HEK293T (cell line): ENCODE results near the gene NEUROD2.

Source experiments
- CTCF ChIA-PET: fragments of 350-600 bp; formaldehyde crosslinking; extraction: SDS; loops from one replicate; lab custom pipeline; 2021; ENCODE audit warnings: antibody characterized with exemption, inconsistent platforms; lab: Yijun Ruan, JAX
- POLR2A ChIA-PET: fragments of 350-600 bp; formaldehyde crosslinking; extraction: SDS; loops from one replicate; lab custom pipeline; 2020; ENCODE audit warnings: antibody characterized with exemption, inconsistent platforms; lab: Yijun Ruan, JAX
- DNase-seq: peaks from one replicate; pipeline ENCODE4 v3.0.0; 2012; ENCODE audit warnings: mixed read lengths; ENCODE audit errors: extremely low spot score
- ARNT ChIP-seq: fragments of 450-650 bp; IDR thresholded peaks from 2 replicates; pipeline ENCODE4 v1.6.1; 2017; ENCODE audit warnings: mild to moderate bottlenecking
- BHLHE40 ChIP-seq: fragments of 450-650 bp; IDR thresholded peaks from 2 replicates; pipeline ENCODE4 v1.6.1; 2016; ENCODE audit warnings: mild to moderate bottlenecking, moderate library complexity, borderline replicate concordance
- CTBP1 ChIP-seq: fragments of 450-650 bp; IDR thresholded peaks from 2 replicates; pipeline ENCODE4 v1.6.1; 2016; ENCODE audit warnings: borderline replicate concordance
- ELF4 ChIP-seq: fragments of 450-650 bp; IDR thresholded peaks from 2 replicates; pipeline ENCODE4 v1.6.1; 2017; ENCODE audit warnings: antibody characterized with exemption
- FOXA1 ChIP-seq: fragments of 450-650 bp; IDR thresholded peaks from 2 replicates; pipeline ENCODE4 v1.6.1; 2016; ENCODE audit warnings: mild to moderate bottlenecking
- FOXK2 ChIP-seq: fragments of 450-650 bp; IDR thresholded peaks from 2 replicates; pipeline ENCODE4 v1.6.1; 2016; ENCODE audit warnings: mild to moderate bottlenecking
- FOXM1 ChIP-seq: fragments of 450-650 bp; IDR thresholded peaks from 2 replicates; pipeline ENCODE4 v1.6.1; 2017; ENCODE audit warnings: mild to moderate bottlenecking, borderline replicate concordance
- HDGF ChIP-seq: fragments of 450-650 bp; IDR thresholded peaks from 2 replicates; pipeline ENCODE4 v1.6.1; 2017; ENCODE audit warnings: antibody characterized with exemption, borderline replicate concordance
- L3MBTL2 ChIP-seq: fragments of 450-650 bp; conservative IDR thresholded peaks from 2 replicates; pipeline ENCODE4 v1.6.1; 2016; ENCODE audit warnings: mild to moderate bottlenecking
- LEF1 ChIP-seq: fragments of 450-650 bp; IDR thresholded peaks from 2 replicates; pipeline ENCODE4 v1.6.1; 2017; ENCODE audit warnings: mild to moderate bottlenecking, borderline replicate concordance
- NFRKB ChIP-seq: fragments of 450-650 bp; IDR thresholded peaks from 2 replicates; pipeline ENCODE4 v1.6.1; 2016; ENCODE audit warnings: mild to moderate bottlenecking, moderate library complexity
- PKNOX1 ChIP-seq: fragments of 450-650 bp; IDR thresholded peaks from 2 replicates; pipeline ENCODE4 v1.6.1; 2016
- SP1 ChIP-seq: fragments of 450-650 bp; IDR thresholded peaks from 2 replicates; pipeline ENCODE4 v1.6.1; 2017
- SUZ12 ChIP-seq: fragments of 450-650 bp; IDR thresholded peaks from 2 replicates; pipeline ENCODE4 v1.6.1; 2016; ENCODE audit warnings: mild to moderate bottlenecking
- TARDBP ChIP-seq: fragments of 450-650 bp; IDR thresholded peaks from 2 replicates; pipeline ENCODE4 v1.6.1; 2016
- ZNF384 ChIP-seq: fragments of 450-650 bp; IDR thresholded peaks from 2 replicates; pipeline ENCODE4 v1.6.1; 2016

Gene NEUROD2

GRCh38 chr17:39634384-39634871 is 26.7 kb upstream of the NEUROD2 start:
- no peak for TF ChIP-seq FOXK2
- no peak for TF ChIP-seq PKNOX1
- TF ChIP-seq ZNF384 = no peak
- no peak for TF ChIP-seq FOXA1
- ChIA-PET CTCF (interaction anchor here (0.6 to 5.5 kb wide), 7 partner anchors 11 to 242 kb away, joined by 3 to 80 read pairs (median 4); no protein-coding TSS in a partner anchor), POLR2A (interaction anchor here (1.2 kb wide), 1 partner anchor 11 kb away, joined by 3 read pairs; no protein-coding TSS in a partner anchor)
- DNase-seq = peak; percentile 38

- CTCF ChIA-PET = interaction anchor here (0.7 to 5.5 kb wide), 5 partner anchors 10 to 35 kb away, joined by 3 to 80 read pairs (median 5); no protein-coding TSS in a partner anchor
- POLR2A ChIA-PET = interaction anchor here (1.2 to 1.3 kb wide), 2 partner anchors 10 to 15 kb away, joined by 3 read pairs; no protein-coding TSS in a partner anchor
- no peak for TF ChIP-seq SP1
- TF ChIP-seq ELF4 = no peak
- TF ChIP-seq ARNT = no peak
- TF ChIP-seq ZNF384 = no peak
- no peak for TF ChIP-seq SUZ12
- TF ChIP-seq NFRKB = no peak
- TF ChIP-seq PKNOX1 = no peak
- no peak for TF ChIP-seq TARDBP
- TF ChIP-seq LEF1 = no peak
- TF ChIP-seq BHLHE40 = no peak
- TF ChIP-seq CTBP1 = no peak
- TF ChIP-seq FOXM1 = no peak
- no peak for TF ChIP-seq L3MBTL2
- DNase-seq = no peak
These were observed 26.0 kb upstream of the NEUROD2 start for GRCh38 chr17:39633570-39634183.

GRCh38 chr17:39632153-39632941 is 24.6 kb upstream of the NEUROD2 start:
- CTCF ChIA-PET = interaction anchor here (0.6 to 5.5 kb wide), 4 partner anchors 10 to 28 kb away, joined by 3 to 80 read pairs (median 6); no protein-coding TSS in a partner anchor
- no peak for DNase-seq
- POLR2A ChIA-PET = interaction anchor here (1.3 kb wide), 1 partner anchor 13 kb away, joined by 3 read pairs; no protein-coding TSS in a partner anchor
- TF ChIP-seq PKNOX1 (peak; percentile 37; the same call in 1 of the 2 replicates), FOXM1 (no peak), CTBP1 (no peak), HDGF (no peak)

GRCh38 chr17:39631403-39631802 is 23.7 kb upstream of the NEUROD2 start:
- ChIA-PET POLR2A (interaction anchor here (1.1 kb wide), 1 partner anchor 69 kb away, joined by 3 read pairs; the partner anchor contains the start of gene ERBB2), CTCF (interaction anchor here (0.6 to 5.5 kb wide), 11 partner anchors 9 to 990 kb away, joined by 3 to 80 read pairs (median 3); partner anchors contain the start of gene TCAP)
- no peak for TF ChIP-seq ARNT
- no peak for TF ChIP-seq PKNOX1
- no peak for TF ChIP-seq SUZ12
- no peak for TF ChIP-seq HDGF
- no peak for TF ChIP-seq NFRKB
- no peak for TF ChIP-seq LEF1
- no peak for TF ChIP-seq ELF4
- TF ChIP-seq FOXM1 = no peak
- no peak for TF ChIP-seq ZNF384
- no peak for TF ChIP-seq SP1
- TF ChIP-seq CTBP1 = no peak
- no peak for TF ChIP-seq FOXK2
- TF ChIP-seq TARDBP = no peak
- no peak for TF ChIP-seq L3MBTL2
- no peak for TF ChIP-seq BHLHE40
- no peak for TF ChIP-seq FOXA1
- DNase-seq = no peak

GRCh38 chr17:39629898-39630297 is 22.2 kb upstream of the NEUROD2 start:
- DNase-seq = no peak
- TF ChIP-seq FOXA1 = no peak
- no peak for TF ChIP-seq ELF4
- no peak for TF ChIP-seq SP1
- no peak for TF ChIP-seq PKNOX1
- TF ChIP-seq L3MBTL2 = no peak
- no peak for TF ChIP-seq LEF1
- TF ChIP-seq FOXM1 = no peak
- CTCF ChIA-PET = no interaction called here
- POLR2A ChIA-PET = no interaction called here
